Lower leg skin (tissue), 3 donors: ENCODE measurements around the gene FOXP3.

Experiments used
- CTCF ChIP-seq, 3 donors: fragments of 450-650 bp; IDR thresholded peaks; one replicate each; pipeline ENCODE4 v1.5.1; 2016; ENCODE audit warnings: antibody characterized with exemption in 3 of 3, mild to moderate bottlenecking in 3 of 3, moderate library complexity in 2 of 3
- POLR2A ChIP-seq, 2 donors: fragments of 450-650 bp; IDR thresholded peaks; one replicate each; pipeline ENCODE4 v1.6.1; 2016 to 2017; ENCODE audit warnings: antibody characterized with exemption in 2 of 2, mild to moderate bottlenecking in 1 of 2, moderate library complexity in 1 of 2

DNA sequence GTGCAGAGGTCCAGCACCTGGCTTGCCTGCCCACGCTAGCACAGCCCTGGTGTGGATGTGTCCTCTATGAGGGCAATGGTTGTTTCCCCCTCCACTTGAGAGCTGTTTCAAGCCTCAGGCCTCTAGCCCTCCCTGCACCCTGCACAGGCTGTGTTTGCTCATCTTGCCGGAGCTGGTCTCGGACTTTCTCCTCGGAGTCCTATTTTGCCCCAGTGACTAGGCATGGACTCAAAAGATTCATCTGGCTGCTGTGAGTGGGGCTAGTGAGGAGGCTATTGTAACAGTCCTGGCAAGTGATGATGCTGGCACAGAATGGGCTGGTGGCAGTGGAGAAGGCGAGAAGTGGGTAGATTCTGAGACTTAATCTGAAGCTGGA lies 5.8 kb downstream of the FOXP3 start:
- TF ChIP-seq CTCF (IDR thresholded peaks at IDR 0.05) (no peak), POLR2A (IDR thresholded peaks at IDR 0.05) (no peak)
